CMK (cell line): Measurements from ENCODE around the gene UBE4A.
"Not testable (repeated sequence)": the region's sequence is repeated elsewhere in the genome, so short reads cannot be mapped to it uniquely, and the experiment has no call there.

Source experiments
- DNase-seq: peaks from one replicate; pipeline ENCODE4 v3.0.0-alpha.2; 2010; ENCODE audit warnings: low read depth

The UBE4A gene

GRCh38 chr11:118401880-118402590 lies 42.6 kb downstream of the UBE4A start:
- DNase-seq, result no peak

GRCh38 chr11:118402594-118402993 lies 43.2 kb downstream of the UBE4A start:
- DNase-seq, result not testable (repeated sequence)

GRCh38 chr11:118406599-118407166 lies 47.3 kb downstream of the UBE4A start:
- no peak for DNase-seq

GRCh38 chr11:118410055-118410745 lies 50.8 kb downstream of the UBE4A start:
- DNase-seq, result no peak

- no peak for DNase-seq
Observed at GRCh38 chr11:118411530-118411929, 52.1 kb downstream of the UBE4A start.

- DNase-seq, result no peak
Observed at GRCh38 chr11:118412921-118413320, 53.5 kb downstream of the UBE4A start.

- DNase-seq, result no peak
Observed at GRCh38 chr11:118415062-118415738, 55.8 kb downstream of the UBE4A start.

GRCh38 chr11:118415739-118416068 lies 56.3 kb downstream of the UBE4A start:
- DNase-seq, result peak; percentile 70

GRCh38 chr11:118416900-118417299 lies 57.5 kb downstream of the UBE4A start:
- not testable (repeated sequence) for DNase-seq

- DNase-seq, result no peak
Observed at GRCh38 chr11:118417801-118418200, 58.4 kb downstream of the UBE4A start.

- no peak for DNase-seq
Observed at GRCh38 chr11:118418766-118419165, 59.4 kb downstream of the UBE4A start.

GRCh38 chr11:118427707-118428106 lies 68.3 kb downstream of the UBE4A start:
- DNase-seq, result no peak

- no peak for DNase-seq
Observed at GRCh38 chr11:118430956-118431355, 71.6 kb downstream of the UBE4A start.

GRCh38 chr11:118434123-118434552 lies 74.7 kb downstream of the UBE4A start:
- DNase-seq, result no peak

- no peak for DNase-seq
Observed at GRCh38 chr11:118434553-118435289, 75.3 kb downstream of the UBE4A start.

GRCh38 chr11:118435290-118435892 lies 76.0 kb downstream of the UBE4A start:
- peak; percentile 89 for DNase-seq

GRCh38 chr11:118435893-118436624 lies 76.7 kb downstream of the UBE4A start, which contains the start of gene KMT2A:
Gene KMT2A (plus strand): TSS chr11:118436492. CDS start chr11:118436513, 21 bp downstream.
- peak; percentile 96 for DNase-seq

GRCh38 chr11:118436639-118437207 lies 77.3 kb downstream of the UBE4A start:
- DNase-seq, result no peak

GRCh38 chr11:118437208-118438125 lies 78.1 kb downstream of the UBE4A start:
- peak; percentile 35 for DNase-seq
